Tibial artery (tissue), 4 donors: ENCODE data around the gene CLSTN1.
"Not testable (repeated sequence)": the region's sequence is repeated elsewhere in the genome, so short reads cannot be mapped to it uniquely, and the experiment has no call there.

Experiments
- DNase-seq, 2 donors: peaks; one replicate each; pipeline ENCODE4 v3.0.0-alpha.2; 2019
- H3K27ac ChIP-seq, 2 donors: fragments of 200-600 bp; sonication (generic) in 1 of 2; 1 replicate in 1 of 2; 2 replicates in 1 of 2; pipeline ENCODE4 v1.5.1; 2018 to 2019; ENCODE audit warnings: mild to moderate bottlenecking in 1 of 2
- H3K27me3 ChIP-seq, 2 donors: fragments of 200-600 bp; sonication (generic) in 1 of 2; one replicate each; pipeline versions ENCODE4 v1.5.1 to v1.6.0; 2016 to 2019
- H3K36me3 ChIP-seq, 3 donors: fragments of 200-600 bp; sonication (generic) in 2 of 3; one replicate each; pipeline ENCODE4 v1.5.1; 2016 to 2019; ENCODE audit warnings: mild to moderate bottlenecking in 2 of 3
- H3K4me1 ChIP-seq, 4 donors: fragments of 200-600 bp; sonication (generic) in 2 of 4; 1 replicate in 3 of 4; 2 replicates in 1 of 4; pipeline ENCODE4 v1.5.1; 2016 to 2019
- H3K4me3 ChIP-seq, 2 donors: fragments of 200-600 bp; sonication (generic) in 1 of 2; 1 replicate in 1 of 2; 2 replicates in 1 of 2; pipeline ENCODE4 v1.5.1; 2018 to 2019; ENCODE audit warnings: mild to moderate bottlenecking in 2 of 2
- H3K9me3 ChIP-seq, 3 donors: fragments of 200-600 bp; sonication (generic) in 1 of 3; one replicate each; pipeline ENCODE4 v1.5.1; 2016 to 2019
- intact Hi-C: fragments of 100-400 bp; cut with DNase I; formaldehyde crosslinking; loops from one replicate; pipeline ENCODE4 v1.15.0; 2023; ENCODE audit warnings: low total_unique reads
- TF ChIP-seq, protein P1 (sequence below), 2 experiments: fragments of 200-600 bp in 1 of 2; fragments of 450-650 bp in 1 of 2; IDR thresholded peaks; one replicate each; pipeline ENCODE4 v1.5.1; 2017 to 2019; ENCODE audit warnings: antibody characterized with exemption in 2 of 2, mild to moderate bottlenecking in 1 of 2, moderate library complexity in 1 of 2

Gene CLSTN1

GRCh38 chr1:9794081-9794480 is 29.7 kb downstream of the CLSTN1 start:
- intact Hi-C loops, result no loop called here
- no peaks in the 10 kb centered on the region for H3K9me3 ChIP-seq
- no peak overlapping the region for H3K27ac ChIP-seq
- H3K4me3 ChIP-seq, result no peak overlapping the region
- TF ChIP-seq, protein P1, sequence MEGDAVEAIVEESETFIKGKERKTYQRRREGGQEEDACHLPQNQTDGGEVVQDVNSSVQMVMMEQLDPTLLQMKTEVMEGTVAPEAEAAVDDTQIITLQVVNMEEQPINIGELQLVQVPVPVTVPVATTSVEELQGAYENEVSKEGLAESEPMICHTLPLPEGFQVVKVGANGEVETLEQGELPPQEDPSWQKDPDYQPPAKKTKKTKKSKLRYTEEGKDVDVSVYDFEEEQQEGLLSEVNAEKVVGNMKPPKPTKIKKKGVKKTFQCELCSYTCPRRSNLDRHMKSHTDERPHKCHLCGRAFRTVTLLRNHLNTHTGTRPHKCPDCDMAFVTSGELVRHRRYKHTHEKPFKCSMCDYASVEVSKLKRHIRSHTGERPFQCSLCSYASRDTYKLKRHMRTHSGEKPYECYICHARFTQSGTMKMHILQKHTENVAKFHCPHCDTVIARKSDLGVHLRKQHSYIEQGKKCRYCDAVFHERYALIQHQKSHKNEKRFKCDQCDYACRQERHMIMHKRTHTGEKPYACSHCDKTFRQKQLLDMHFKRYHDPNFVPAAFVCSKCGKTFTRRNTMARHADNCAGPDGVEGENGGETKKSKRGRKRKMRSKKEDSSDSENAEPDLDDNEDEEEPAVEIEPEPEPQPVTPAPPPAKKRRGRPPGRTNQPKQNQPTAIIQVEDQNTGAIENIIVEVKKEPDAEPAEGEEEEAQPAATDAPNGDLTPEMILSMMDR (IDR thresholded peaks at IDR 0.05), result no peak
- no peaks in the 10 kb centered on the region for H3K36me3 ChIP-seq
- DNase-seq, result no peak
- no peaks in the 10 kb centered on the region for H3K27me3 ChIP-seq
- H3K4me1 ChIP-seq, result peaks cover 0 to 38% (median 16%) of the 10 kb centered on the region in 4 donors

DNA sequence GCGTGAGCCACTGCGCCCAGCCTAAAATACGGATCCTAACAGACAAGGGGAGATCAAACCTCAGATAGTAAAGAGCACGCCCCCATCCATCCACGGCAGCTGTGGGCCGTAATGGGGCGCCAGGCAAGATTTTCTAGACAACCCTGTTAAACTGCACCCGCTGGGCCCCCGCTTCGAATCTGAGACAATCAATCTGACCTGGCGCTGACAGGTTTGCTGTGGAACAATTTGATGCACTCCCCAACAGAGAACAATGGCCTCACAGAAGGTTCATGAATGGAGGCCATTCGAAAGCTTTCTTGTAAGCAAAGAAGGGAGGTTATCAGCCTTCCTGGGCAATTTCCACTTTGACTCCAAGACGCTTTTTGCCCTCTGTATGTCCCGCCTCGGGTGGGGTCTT is 30.5 kb downstream of the CLSTN1 start:
- Histone ChIP-seq H3K27ac (no peak overlapping the region), H3K9me3 (no peaks in the 10 kb centered on the region), H3K27me3 (no peaks in the 10 kb centered on the region), H3K4me1 (peaks cover 0 to 31% (median 10%) of the 10 kb centered on the region in 4 donors), H3K36me3 (no peaks in the 10 kb centered on the region), H3K4me3 (no peak overlapping the region)
- TF ChIP-seq, protein P1 (IDR thresholded peaks at IDR 0.05), result no peak
- no peak for DNase-seq
- intact Hi-C loops, result no loop called here

DNA sequence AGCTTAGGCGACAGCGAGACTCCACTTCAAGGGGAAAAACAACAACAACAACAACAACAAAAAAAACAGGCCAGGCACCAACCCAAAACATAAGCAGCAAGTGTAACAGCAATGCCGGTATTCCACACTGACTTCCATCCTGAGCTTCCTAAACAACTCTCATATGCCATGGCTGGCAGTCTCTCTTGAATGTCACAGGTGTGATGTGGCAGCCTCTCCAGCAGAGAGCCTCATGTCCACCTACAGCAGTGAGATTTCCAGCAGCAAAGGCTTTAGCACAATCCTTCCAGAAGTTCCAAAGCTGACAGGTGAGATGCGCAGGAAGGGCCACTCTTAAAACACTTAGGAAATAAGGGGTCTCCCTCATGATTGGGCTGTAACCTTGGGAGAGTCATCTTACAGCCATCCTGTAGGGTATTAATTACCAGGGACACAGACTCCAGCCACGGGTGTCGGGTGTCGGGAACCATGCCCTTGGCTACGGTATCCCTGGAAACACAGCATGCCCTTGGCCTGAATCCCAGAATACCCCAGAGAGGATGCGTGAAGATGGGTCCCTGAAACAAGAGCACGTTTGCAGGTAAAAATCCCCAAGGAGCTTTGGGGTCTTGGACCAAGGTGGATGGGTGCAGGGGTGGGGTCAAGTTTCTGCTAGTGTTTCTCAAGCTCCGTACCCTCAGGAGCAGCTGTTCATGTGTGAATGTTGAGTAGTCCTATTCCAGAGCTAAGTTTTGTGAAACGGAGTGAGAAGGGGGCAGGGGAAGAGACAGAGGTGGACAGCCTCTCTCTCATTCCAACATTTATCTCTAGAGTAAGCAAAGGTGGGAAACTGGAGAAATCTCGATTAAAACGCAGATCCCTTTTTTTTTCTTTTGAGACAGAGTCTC is 31.4 kb downstream of the CLSTN1 start:
- TF ChIP-seq, protein P1 (IDR thresholded peaks at IDR 0.05), result no peak
- Histone ChIP-seq H3K4me1 (peaks cover 0 to 26% (median 5%) of the 10 kb centered on the region in 4 donors), H3K9me3 (no peaks in the 10 kb centered on the region), H3K36me3 (no peaks in the 10 kb centered on the region), H3K27me3 (no peaks in the 10 kb centered on the region), H3K4me3 (no peak overlapping the region), H3K27ac (no peak overlapping the region)
- DNase-seq, result no peak
- intact Hi-C loops, result no loop called here

DNA sequence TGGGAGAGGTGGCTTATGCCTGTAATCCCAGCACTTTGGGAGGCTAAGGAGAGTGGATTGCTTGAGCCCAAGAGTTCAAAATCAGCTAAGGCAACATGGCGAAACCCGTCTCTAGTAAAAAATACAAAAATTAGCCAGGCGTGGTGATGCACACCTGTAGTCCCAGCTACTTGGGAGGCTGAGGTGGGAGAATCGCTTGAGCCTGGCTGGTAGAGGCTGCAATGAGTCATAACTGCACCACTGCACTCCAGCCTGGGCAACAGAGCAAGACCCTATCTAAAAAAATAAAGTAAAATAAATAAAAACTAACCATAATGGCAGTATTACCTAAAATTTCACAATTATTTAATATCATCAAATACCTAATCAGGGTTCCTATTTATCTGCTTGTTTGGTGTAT is 34.1 kb downstream of the CLSTN1 start:
- H3K4me3 ChIP-seq, H3K27ac ChIP-seq, H3K27me3 ChIP-seq, H3K9me3 ChIP-seq, DNase-seq, H3K36me3 ChIP-seq, intact Hi-C loops: not testable (repeated sequence)
- H3K4me1 ChIP-seq, result peaks cover 0 to 16% (median 0%) of the 10 kb centered on the region in 4 donors

GRCh38 chr1:9787702-9788101 is 36.1 kb downstream of the CLSTN1 start:
- Histone ChIP-seq H3K27ac (no peak overlapping the region), H3K4me3 (no peak overlapping the region), H3K27me3 (no peaks in the 10 kb centered on the region), H3K9me3 (no peaks in the 10 kb centered on the region), H3K36me3 (no peaks in the 10 kb centered on the region), H3K4me1 (peaks cover 0 to 7% (median 0%) of the 10 kb centered on the region in 4 donors)
- TF ChIP-seq, protein P1 (IDR thresholded peaks at IDR 0.05), result no peak
- intact Hi-C loops, result no loop called here
- no peak for DNase-seq

GRCh38 chr1:9785406-9785805 is 38.4 kb downstream of the CLSTN1 start:
- TF ChIP-seq, protein P1 (IDR thresholded peaks at IDR 0.05), result no peak

More at GRCh38 chr1:9785406-9785805, 38.4 kb downstream of the CLSTN1 start:
- no peak for DNase-seq
- Histone ChIP-seq H3K4me3 (no peak overlapping the region), H3K27me3 (no peaks in the 10 kb centered on the region), H3K27ac (no peak overlapping the region), H3K4me1 (no peaks in the 10 kb centered on the region), H3K36me3 (no peaks in the 10 kb centered on the region), H3K9me3 (no peaks in the 10 kb centered on the region)
- intact Hi-C loops, result loop anchor here (2.0 kb wide), 1 partner anchor 81 kb away; no protein-coding TSS in a partner anchor
